Measurements from ENCODE around the gene EDN1.
"Not testable (repeated sequence)": the region's sequence is repeated elsewhere in the genome, so short reads cannot be mapped to it uniquely, and the experiment has no call there.

EDN1 gene

GRCh38 chr6:12328701-12329100 lies 38.5 kb downstream of the EDN1 start:
- DNase-seq, result no peak

- no peak for DNase-seq
These were observed 41.3 kb downstream of the EDN1 start for GRCh38 chr6:12331474-12331873.

- DNase-seq, result no peak
These were observed 42.0 kb downstream of the EDN1 start for GRCh38 chr6:12331951-12332749.

GRCh38 chr6:12332750-12333079 lies 42.6 kb downstream of the EDN1 start:
- not testable (repeated sequence) for DNase-seq

GRCh38 chr6:12333128-12333527 lies 43.0 kb downstream of the EDN1 start:
- no peak for DNase-seq

GRCh38 chr6:12334526-12335130 lies 44.5 kb downstream of the EDN1 start:
- DNase-seq, result no peak

GRCh38 chr6:12335131-12335527 lies 45.0 kb downstream of the EDN1 start:
- DNase-seq, result no peak

- no peak for DNase-seq
These were observed 45.6 kb downstream of the EDN1 start for GRCh38 chr6:12335717-12336116.

- DNase-seq, result no peak
These were observed 46.2 kb downstream of the EDN1 start for GRCh38 chr6:12336121-12336971.

- no peak for DNase-seq
These were observed 48.9 kb downstream of the EDN1 start for GRCh38 chr6:12339022-12339421.

- DNase-seq, result no peak
These were observed 49.8 kb downstream of the EDN1 start for GRCh38 chr6:12339808-12340487.

GRCh38 chr6:12340488-12340818 lies 50.3 kb downstream of the EDN1 start:
- DNase-seq, result no peak

- no peak for DNase-seq
These were observed 52.5 kb downstream of the EDN1 start for GRCh38 chr6:12342664-12343063.

- DNase-seq, result no peak
These were observed 52.9 kb downstream of the EDN1 start for GRCh38 chr6:12343122-12343439.

GRCh38 chr6:12343440-12344162 lies 53.4 kb downstream of the EDN1 start:
- DNase-seq, result no peak

- no peak for DNase-seq
These were observed 54.1 kb downstream of the EDN1 start for GRCh38 chr6:12344296-12344695.

- DNase-seq, result no peak
These were observed 55.0 kb downstream of the EDN1 start for GRCh38 chr6:12344961-12345693.

GRCh38 chr6:12345694-12346058 lies 55.5 kb downstream of the EDN1 start:
- no peak for DNase-seq

Measured in NCI-H1092 treated with DMSO at 0.1 percent for 48 hours (cell line).